Prostate gland (tissue), 2 donors: Measurements from ENCODE around the gene TM4SF4.

ENCODE experiments used
- POLR2A ChIP-seq: fragments of 450-650 bp; IDR thresholded peaks from one replicate; pipeline ENCODE4 v1.6.1; 2016; ENCODE audit warnings: antibody characterized with exemption, mild to moderate bottlenecking
- POLR2AphosphoS5 ChIP-seq: sonication (generic); formaldehyde crosslinking; IDR thresholded peaks from one replicate; pipeline ENCODE4 v1.6.1; 2017; ENCODE audit warnings: antibody characterized with exemption
- TF ChIP-seq, protein P1 (sequence below), 4 experiments: fragments of 200-600 bp in 2 of 4; fragments of 450-650 bp in 2 of 4; sonication (generic) in 2 of 4; IDR thresholded peaks; 1 replicate in 3 of 4; 2 replicates in 1 of 4; pipeline ENCODE4 v1.5.1; 2016 to 2019; ENCODE audit warnings: antibody characterized with exemption in 4 of 4, mild to moderate bottlenecking in 2 of 4, moderate library complexity in 2 of 4

- TF ChIP-seq, protein P1, sequence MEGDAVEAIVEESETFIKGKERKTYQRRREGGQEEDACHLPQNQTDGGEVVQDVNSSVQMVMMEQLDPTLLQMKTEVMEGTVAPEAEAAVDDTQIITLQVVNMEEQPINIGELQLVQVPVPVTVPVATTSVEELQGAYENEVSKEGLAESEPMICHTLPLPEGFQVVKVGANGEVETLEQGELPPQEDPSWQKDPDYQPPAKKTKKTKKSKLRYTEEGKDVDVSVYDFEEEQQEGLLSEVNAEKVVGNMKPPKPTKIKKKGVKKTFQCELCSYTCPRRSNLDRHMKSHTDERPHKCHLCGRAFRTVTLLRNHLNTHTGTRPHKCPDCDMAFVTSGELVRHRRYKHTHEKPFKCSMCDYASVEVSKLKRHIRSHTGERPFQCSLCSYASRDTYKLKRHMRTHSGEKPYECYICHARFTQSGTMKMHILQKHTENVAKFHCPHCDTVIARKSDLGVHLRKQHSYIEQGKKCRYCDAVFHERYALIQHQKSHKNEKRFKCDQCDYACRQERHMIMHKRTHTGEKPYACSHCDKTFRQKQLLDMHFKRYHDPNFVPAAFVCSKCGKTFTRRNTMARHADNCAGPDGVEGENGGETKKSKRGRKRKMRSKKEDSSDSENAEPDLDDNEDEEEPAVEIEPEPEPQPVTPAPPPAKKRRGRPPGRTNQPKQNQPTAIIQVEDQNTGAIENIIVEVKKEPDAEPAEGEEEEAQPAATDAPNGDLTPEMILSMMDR (IDR thresholded peaks at IDR 0.05): no peak
- TF ChIP-seq POLR2AphosphoS5 (no peak), POLR2A (no peak)
Observed at GRCh38 chr3:149534082-149534481, 59.6 kb downstream of the TM4SF4 start.
